Activated CD4-positive, alpha-beta T cell treated with anti-CD3 and anti-CD28 coated beads for 24 hours (primary cell): ENCODE data around the gene SORBS2.

Source experiments
- DNase-seq, 2 donors: peaks; one replicate each; pipeline ENCODE4 v3.0.0-alpha.2; 2020; ENCODE audit warnings: low read depth in 2 of 2

The SORBS2 gene

GRCh38 chr4:185773419-185773818, 38.6 kb downstream of the SORBS2 start:
- DNase-seq, result no peak

GRCh38 chr4:185772391-185773093, 39.5 kb downstream of the SORBS2 start:
- no peak for DNase-seq

GRCh38 chr4:185771711-185772390, 40.1 kb downstream of the SORBS2 start:
- no peak for DNase-seq

GRCh38 chr4:185767528-185767927, 44.5 kb downstream of the SORBS2 start:
- no peak for DNase-seq

DNA sequence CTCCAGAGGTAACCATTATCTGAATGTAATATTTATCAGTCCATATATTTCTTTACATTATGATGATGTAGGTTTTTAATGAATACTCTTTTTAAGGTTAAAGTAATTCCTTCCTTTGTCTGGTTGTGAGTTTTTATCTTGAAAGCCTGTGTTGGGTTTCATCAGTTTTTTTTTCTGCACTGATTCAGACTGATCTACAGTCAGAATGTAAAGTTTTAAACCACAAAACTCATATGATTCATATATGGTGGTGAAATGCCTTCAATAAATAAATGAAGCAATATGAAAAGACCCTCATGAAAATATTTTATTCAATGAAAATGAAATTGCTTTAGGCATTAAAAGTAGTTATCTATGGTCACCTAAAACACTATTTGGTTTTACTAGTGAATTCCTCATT, 47.1 kb downstream of the SORBS2 start:
- no peak for DNase-seq

DNA sequence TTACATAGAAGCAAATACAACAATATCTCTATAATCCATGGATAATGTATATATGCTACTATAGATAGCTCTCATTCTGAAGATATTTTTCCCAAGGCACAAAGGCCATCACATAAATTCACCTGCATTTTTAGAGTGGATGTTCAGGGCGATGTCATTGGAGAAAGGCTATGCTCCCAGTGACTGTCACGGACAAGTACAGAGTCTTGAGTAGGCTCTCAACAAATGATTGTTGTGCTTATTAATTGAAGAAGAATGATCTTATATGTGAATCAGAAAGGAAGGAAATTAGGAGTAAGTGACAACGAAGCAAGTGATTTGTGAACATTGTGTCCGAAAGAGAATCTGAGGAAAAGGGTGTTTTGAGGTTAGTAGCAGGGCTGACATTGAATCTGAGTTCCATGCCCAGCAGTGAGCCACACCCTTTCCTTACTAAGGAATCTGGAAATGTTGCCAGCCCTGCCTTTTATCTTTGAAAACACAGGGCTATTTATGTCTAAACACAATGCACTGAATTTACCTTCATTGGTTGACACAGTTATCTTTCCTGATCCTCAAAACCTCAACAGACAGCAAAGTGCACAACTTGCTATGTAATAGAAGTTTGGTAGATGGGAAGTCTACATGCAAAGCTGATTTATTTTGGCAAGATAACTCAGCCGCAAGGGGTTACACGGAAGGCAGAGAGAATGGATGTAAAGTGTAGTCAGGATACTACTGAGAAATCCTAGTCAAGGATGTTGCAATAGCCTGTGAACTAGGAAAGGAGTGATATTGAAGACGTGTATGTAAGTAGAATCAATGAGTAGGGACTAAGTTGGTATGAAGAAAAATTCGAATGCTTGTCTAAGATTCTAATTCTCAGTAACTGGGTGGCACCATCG, 50.4 kb downstream of the SORBS2 start:
- no peak for DNase-seq

DNA sequence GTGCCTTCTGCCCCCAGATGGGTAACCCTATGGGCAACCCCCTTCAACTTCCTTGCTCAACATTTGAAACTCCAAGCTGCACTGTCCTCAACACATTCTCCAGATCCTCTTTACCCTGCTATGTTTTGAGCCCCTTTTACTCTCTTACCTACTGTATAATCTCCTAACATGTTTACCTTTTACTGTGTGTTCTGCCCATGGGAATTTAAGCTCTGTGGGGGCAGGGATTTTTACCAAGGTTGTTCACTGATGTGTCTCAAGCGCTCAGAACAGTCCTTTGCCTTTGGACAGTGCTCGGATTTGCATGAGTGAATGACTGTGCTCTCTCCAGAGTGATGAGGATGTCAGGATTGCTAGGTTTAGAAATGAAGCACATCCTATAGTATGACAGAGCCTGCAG, 53.2 kb downstream of the SORBS2 start:
- DNase-seq, result no peak

GRCh38 chr4:185755451-185755850, 56.5 kb downstream of the SORBS2 start:
- no peak for DNase-seq

DNA sequence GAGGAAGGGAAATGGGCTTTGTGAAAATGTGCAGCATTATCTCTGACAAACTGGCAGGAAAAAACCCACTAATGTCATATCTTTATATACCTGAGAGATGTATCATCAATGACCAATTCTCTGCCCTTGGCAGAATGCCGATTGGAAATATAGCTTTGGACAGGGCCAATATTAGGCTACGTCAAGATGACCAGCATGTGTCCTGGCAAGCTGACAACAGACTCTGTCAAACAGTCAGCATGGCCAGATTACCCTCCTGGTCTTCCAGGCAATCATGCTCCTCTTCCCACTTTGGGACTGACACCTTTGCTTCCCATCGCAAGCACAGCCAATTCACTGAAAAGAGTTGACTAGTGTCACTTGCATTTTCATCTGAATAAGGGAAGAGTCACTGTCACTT, 57.0 kb downstream of the SORBS2 start:
- no peak for DNase-seq

DNA sequence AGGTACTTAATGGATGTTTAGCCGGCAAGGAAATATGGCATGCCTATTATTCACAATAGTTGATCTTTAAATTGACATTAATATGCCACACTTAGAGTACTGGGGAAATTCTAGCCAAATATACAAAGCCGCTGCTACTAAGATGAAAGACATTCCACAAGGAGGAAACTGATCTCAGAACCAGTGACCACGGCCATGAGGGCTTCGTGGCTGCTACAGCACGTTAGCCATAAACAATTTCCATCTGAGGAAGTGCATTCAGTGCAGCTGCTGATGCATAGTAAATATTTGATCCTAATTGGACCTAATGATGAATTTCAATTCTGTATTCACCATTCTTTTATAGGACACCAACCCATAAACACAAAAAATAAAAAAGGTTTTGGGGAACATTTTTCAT, 59.1 kb downstream of the SORBS2 start:
- DNase-seq, result no peak

GRCh38 chr4:185749858-185750257, 62.1 kb downstream of the SORBS2 start:
- no peak for DNase-seq

DNA sequence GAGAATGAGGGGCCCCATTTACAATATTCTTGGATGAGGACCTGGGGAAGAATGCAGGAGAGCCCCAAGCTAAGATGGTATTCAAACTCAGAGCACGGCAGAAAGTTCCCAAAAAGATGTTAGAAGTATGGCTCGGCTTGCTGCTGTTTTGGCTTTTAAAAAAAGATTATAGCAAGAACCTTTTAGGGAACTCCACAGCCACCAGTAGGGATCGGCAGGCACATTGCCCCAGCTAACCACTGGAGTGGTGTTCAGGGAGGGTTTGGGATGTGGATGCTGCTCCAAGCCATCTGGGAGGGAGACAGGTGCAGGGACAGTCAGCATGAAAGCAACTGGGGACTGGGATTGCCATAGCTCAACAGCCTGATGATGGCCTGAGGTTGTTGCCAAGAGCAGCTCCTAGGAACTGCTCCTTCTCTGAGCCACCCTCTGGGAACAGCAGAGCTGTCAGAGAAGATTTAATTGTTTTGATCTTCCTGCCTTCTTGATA, 63.0 kb downstream of the SORBS2 start:
- no peak for DNase-seq

GRCh38 chr4:185745891-185746290, 66.1 kb downstream of the SORBS2 start:
- no peak for DNase-seq

- DNase-seq, result no peak
Observed at GRCh38 chr4:185744946-185745345, 67.0 kb downstream of the SORBS2 start.

- DNase-seq, result no peak
Observed at GRCh38 chr4:185744488-185744862, 67.5 kb downstream of the SORBS2 start.

DNA sequence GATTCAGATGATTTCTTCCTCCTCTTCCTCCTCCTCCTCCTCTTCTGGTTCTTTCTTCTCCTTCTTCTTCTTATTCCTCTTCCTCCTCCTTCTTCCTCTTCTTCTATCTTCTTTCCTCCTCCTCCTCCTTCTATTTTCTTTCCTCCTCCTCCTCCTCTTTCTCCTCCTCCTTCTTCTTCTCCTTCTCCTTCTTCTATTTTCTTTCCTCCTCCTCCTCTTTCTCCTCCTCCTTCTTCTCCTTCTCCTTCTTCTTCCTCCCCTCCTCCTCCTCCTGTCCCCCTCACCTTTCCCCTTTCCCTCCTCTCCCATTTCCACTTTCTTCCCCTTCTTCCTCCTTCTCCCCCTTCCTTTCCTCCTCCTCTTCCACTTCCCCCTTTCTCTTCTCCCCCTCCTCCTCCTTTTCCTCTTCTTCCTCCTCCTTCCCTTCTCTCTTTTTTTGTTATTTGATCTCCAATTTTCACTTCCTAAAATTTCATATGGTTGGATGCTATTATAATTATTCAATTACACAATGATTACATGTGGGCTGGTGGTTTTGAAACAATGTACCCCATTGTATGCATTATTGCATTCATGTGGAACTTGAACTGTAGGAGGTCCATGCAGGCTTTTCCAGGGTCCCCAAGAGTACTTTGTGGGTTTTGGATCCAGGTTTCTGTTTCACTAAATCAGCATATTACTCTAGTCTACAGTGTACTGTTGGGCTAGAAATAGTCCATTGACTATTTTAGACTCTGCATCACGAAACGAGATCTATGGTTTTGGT, 68.1 kb downstream of the SORBS2 start:
- no peak for DNase-seq

- DNase-seq, result no peak
Observed at GRCh38 chr4:185742766-185743165, 69.2 kb downstream of the SORBS2 start.

GRCh38 chr4:185741795-185742194, 70.2 kb downstream of the SORBS2 start:
- DNase-seq, result no peak

DNA sequence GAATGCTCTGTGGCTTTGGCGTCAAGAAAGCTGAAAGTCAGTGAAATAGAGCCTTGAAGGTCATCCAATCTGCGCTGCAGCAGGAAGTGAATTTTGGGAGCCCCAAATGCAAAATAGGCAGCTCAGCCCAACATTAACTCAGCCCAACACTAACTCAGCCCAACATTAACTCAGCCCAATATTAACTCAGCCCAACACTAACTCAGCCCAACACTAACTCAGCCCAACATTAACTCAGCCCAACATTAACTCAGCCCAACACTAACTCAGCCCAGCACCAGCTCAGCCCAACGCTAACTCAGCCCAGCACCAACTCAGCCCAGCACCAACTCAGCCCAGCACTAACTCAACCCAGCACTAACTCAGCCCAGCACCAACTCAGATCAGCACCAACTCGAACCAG, 71.5 kb downstream of the SORBS2 start:
- DNase-seq, result no peak

DNA sequence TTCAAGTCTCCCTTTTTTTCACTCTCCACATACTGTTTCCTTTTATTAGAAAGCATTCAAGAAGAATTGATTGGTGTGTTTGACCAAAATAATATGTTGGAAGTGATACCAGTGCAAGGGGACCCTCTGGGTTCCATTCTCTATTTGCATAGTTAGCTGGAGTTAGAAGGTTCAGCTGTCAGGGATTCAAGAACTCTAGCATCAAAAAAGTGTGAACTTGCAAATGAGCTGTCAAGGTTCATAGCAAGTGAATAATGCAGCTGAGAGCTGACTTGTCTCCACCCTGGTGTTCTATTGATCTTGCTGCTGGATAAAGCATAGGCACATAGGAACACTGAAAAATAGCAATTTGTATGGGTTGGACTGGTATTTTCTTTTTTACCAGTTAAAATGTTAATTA, 73.2 kb downstream of the SORBS2 start:
- DNase-seq, result no peak

- no peak for DNase-seq
Observed at GRCh38 chr4:185738038-185738552, 73.9 kb downstream of the SORBS2 start.
